HG02678 (cell line): ENCODE measurements around the gene RPS6KB2.
"Not testable (repeated sequence)": the region's sequence is repeated elsewhere in the genome, so short reads cannot be mapped to it uniquely, and the experiment has no call there.

Experiments
- ATAC-seq: cut with Tn5 transposase; IDR thresholded peaks from one replicate; pipeline ENCODE4 v1.9.1; 2021; ENCODE audit warnings: mild to moderate bottlenecking, moderate library complexity; ENCODE audit not compliant: unreplicated experiment

RPS6KB2 gene

GRCh38 chr11:67427364-67427859, 882 bp upstream of the RPS6KB2 start:
- ATAC-seq, result not testable (repeated sequence)

DNA sequence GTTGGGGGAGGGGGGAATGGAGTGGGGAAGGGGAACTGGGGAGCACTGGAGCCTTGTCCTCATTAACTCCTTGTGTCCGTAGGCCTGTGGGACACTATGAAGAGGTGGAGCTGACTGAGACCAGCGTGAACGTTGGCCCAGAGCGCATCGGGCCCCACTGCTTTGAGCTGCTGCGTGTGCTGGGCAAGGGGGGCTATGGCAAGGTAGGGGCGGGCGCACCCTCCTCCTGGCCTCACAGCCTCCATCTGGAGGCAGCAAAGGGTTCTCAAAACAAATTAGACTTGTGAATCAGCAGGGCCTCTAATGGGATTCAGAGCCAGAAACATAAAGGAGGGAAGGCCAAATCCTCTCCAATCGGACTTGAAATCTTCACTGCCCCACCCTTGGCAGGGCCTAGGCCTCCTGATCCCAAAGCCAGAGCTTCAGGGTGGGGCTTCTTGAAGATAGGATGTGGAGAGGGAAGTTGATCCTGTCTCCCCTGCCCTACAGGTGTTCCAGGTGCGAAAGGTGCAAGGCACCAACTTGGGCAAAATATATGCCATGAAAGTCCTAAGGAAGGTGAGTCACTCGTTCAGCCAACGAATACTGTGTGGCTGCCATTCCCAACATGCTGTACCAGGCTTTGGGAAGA, 859 bp downstream of the RPS6KB2 start:
- ATAC-seq, result no peak

DNA sequence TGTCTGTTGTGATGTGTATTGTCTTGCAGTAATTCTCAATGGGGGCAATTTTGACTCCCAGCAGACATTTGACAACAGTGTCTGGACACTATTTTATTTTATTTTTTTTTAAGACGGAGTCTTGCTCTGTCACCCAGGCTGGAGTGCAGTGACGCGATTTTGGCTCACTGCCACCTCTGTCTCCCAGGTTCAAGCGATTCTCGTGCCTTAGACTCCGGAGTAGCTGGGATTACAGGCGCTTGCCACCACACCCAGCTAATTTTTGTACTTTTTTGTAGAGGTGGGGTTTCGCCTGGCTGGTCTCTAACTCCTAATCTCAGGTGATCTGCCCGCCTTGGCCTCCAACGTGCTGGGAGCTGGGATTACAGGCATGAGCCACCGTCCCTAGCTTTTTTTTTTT, 1.4 kb downstream of the RPS6KB2 start:
- no peak for ATAC-seq

DNA sequence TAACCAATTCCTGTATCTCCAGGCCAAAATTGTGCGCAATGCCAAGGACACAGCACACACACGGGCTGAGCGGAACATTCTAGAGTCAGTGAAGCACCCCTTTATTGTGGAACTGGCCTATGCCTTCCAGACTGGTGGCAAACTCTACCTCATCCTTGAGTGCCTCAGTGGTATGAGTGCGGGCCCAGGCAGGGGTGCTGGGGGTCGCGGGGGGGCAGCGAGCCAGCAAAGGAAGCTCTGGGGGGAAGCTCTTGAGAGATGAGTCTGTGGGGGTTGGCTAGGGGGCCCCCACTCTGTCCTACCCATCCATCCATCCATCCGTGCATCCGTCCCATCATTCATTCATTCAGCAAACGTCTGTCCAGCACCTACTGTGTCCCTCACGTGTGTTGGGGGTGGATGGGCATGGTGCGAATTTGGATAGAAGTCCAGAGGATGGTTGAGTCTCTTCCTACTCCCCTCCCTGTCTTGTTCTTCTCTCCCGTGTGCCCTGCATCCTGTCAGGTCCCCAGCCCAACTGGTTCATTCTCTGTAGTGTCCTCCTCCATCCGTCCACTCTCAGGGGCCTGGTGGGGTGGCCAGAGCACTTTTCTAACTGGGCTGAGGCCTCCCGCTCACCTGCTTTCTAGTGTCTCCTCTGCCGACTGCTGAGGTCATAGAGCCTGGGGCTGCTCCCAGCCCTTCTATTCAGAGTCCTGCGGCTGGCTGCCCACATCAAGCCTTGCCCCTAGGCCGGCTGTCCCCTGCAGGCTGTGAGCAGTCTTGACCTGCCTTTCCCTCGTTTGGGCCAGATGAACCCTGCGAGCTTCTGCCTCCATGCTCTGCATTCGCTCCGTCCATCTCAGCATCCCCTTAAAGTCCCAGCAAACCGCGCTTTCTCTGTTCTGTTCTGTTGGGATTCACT, 3.3 kb downstream of the RPS6KB2 start:
- no peak for ATAC-seq

GRCh38 chr11:67432655-67433349, 4.5 kb downstream of the RPS6KB2 start:
- ATAC-seq, result no peak

- ATAC-seq, result no peak
These were observed 5.5 kb downstream of the RPS6KB2 start for GRCh38 chr11:67433536-67434394.

DNA sequence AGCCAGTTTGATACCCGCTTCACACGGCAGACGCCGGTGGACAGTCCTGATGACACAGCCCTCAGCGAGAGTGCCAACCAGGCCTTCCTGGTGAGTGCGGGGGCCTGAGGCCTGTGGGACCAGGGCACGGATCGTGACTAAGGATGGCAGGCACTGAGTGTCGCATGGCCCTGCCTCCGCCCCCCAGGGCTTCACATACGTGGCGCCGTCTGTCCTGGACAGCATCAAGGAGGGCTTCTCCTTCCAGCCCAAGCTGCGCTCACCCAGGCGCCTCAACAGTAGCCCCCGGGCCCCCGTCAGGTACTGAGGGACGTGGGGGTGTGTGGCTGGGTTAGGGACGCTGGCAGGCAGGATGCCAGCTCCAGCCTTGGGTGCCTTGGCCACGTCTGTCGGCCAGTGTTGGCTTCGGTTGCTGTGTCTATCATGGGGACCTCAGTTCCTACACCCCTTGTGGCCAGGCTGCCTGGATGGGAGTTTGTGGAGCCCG, 6.1 kb downstream of the RPS6KB2 start:
- ATAC-seq, result no peak

GRCh38 chr11:67435031-67435726, 6.9 kb downstream of the RPS6KB2 start:
- ATAC-seq, result no peak

DNA sequence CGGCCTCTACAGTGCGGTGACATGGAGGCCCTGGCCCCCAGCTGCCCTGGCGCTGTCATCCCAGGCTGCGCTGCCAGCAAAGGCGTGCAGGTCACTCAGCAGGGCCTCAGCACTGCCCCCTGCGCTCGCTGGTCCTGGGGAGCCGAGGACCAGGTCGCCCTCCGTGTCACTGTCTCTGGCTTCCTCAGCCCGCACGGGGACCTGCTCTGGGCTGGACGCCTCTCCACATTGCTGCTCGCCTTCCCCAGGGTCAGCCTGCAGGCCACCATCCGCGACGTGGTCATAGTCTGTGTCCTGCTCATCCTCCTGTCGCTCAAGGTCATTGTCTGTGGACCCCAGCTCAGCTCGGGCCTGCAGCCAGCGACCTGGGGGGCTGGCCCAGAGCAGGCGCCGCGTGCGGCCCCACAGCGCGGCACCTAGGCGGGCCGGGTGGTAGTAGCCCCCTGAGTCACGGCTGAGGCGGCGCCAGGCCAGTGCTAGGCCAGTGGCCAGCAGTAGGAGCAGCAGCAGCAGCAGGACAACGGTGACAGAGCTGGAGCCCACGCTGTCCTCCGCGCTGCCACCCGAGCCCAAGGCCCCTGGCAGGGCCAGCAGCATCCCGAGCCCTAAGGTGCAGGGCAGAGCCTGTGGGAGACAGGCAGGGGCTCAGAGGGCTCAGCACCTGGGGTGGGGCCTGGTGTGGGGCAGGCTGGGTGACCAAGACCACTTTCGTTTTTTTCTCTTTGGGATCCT, 7.6 kb downstream of the RPS6KB2 start:
- no peak for ATAC-seq

GRCh38 chr11:67436459-67437081, 8.3 kb downstream of the RPS6KB2 start:
- peak; percentile 30 for ATAC-seq

DNA sequence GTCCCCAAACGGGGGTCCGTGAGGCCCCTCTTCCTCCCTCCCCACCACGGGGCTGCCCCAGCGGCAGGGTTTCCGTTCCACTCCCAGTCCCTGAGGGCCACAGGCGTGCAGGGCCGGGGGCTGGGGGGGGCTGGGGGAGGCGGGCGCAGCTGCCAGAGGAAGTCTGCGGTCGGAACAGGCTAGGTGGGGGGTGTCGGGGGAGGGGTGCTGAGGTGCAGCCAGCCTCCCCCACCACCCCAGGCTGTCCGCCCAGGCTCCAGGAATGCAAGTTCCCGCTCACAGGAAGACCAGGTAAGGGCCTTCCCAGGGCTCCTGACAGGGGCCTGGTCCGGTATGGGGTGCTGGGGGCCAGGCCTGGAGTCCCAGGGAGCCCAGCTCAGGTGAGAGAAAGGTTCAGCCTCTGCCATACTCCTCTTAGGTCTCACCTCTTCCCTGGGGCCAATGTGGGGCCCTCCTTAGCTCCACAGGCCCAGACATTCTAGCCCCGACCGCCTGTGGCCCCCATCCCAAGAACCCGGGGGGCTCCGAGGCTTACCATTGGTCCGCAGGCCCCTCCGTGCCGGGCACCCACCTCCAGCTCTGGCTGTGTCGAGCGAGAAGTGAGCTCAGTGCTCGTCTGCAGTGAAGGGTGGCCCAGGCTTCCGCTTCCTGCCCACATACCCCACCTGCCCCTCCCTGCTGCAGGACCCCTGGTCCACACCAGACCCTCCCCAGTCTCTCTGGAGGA, 9.0 kb downstream of the RPS6KB2 start, which contains the start of gene PTPRCAP:
Gene PTPRCAP, minus strand, starts transcription at position 601 of the 727 bp plus-strand sequence. Its CDS starts 63 bp downstream, at position 538.
- ATAC-seq, result peak; percentile 37

DNA sequence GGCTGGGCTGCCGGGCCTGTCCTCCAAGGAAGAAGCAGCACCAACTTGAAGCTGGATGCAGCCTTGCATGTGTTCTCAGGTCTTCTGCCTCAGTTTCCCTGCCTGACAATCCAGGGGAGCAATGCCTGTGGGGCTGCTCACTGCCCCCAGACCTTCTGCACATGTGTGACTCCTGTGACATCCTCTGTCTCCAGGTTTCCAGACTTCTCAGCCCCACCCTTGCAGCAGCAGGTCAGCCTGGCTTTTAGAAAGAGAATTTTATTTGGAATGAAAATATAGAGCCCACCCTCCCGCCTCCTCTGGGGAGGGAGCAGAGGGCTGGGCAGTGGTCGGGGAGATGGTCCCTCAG, 9.5 kb downstream of the RPS6KB2 start:
- no peak for ATAC-seq

DNA sequence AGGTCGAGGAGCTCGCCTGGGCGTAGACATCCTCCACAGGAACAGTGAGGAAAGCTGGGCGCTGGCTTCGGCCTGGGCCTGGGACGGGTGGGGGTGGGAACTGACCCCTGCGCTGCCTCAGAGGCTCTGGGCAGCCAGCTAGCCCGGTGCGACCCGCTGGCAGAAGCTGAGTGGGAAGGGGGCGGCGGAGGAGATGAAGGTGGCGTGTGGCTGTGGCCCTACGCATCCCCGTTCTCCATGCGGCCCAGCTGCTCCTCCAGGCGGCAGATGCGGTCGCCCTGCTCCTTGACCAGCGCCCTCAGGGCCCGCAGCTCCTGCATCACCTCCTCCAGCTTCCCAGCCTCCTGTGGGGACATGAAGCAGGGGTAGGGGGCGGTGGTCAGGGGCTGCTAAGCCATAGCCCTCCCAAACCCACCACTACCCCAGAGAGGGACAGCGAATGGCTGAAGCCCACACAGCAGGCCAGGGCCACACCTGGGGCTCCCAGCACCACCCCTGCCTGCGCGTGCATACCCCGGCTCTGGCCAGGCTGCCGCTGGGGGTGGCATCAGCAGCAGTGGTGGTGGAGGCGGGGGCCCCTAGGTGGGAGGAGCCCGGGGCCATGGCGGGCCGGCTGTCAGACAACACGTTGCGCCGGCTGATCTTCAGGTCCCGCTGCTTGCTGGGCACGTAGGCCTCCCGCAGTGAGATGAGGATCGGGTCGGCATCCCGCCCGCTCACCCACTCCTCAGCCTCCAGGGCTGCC, 10.0 kb downstream of the RPS6KB2 start:
- ATAC-seq, result no peak

DNA sequence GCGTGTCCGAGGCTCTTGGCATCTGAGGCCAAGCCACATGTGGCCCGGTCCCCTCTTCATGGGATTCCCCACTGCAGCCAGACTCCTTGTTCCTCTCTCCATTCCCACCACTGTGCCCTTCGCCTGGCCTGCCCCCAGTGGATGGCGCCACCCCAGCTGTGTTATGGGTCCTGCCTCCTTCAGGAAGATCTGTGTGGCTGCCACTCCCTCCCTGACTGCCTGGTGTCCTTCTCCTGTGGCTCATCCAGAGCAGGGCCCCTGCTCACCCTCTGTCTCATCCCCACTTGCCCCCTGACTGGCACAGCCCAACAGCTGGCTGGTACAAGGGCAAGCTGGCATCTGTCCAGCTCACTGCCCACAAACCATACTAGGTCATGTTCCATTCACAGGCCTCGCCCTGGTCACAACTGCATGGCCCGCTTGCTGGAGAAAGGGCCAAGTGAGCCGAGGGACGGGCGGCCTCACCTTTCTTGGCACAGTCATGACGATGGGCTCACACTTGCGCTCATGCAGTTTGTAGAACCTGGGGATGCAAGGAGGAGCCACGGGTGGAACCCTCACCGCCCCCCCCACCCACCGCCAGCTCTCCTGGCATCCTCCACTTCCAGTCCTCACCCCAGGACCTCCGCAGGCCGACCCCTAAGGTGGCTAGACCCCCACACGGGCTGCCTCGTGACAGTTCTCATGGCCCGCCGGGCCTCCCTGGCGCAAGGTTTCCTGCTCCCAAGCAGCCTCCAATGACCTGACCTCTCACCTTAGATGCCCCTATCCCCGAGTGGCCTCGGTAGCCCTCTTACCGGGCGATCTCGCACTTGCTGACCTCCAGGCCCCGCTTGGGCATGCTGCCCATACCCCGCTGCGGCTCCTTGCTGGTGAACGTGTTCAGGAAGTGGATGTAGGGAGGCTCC, 11.3 kb downstream of the RPS6KB2 start:
- no peak for ATAC-seq

DNA sequence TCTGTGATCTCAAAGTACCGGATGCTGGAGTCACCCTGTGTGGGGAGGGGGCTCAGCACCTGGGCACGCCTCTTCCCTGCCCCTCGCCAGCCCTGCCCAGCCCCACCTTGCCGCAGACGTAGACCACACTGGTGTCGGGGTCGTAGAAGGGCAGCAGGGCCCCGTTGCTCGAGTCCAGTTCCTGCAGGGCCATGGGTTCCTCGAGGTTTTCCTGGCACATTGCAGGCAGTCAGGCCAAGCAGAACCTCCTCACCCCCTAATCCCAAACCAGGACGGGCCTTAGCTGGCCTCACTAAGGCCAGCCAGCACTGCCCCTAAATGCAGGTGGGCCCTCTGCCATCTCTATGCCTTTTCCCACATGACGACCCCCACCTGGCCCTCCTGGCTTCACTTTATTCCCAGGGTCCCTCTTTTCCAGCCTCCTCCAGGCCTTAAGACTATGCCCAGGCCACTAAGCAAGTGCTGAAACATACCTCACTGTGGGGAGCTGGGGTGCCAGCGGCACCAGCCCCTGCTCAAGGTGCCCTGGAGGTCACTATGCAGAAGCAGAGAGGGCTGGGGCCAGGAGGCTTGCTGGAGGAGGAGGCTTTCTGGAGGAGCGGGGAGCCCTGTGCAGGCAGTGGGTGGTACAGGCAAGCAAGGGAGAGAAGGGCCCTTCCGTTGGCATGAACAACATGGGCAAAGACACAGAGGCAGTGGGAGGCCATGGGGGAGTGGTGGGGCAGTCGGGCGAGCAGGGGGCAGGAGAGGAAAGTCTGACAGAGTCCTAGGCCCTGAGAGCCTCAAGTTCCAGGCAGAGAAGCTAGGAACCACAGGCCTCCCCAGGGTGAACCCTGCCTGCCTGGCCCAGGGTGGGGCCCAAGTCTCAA, 12.2 kb downstream of the RPS6KB2 start:
- ATAC-seq, result no peak
